K562 (cell line): ENCODE results near the gene RHNO1. TPM values are rescaled to one million over a fixed set of nuclear protein-coding genes. Genes with fewer than 3 reads are reported as not detected.
A peak's percentile ranks its signal among the peaks of the same experiment; 100 is the strongest.

Experiments used
- ATAC-seq: fragments of 200-7000 bp; cut with Tn5 transposase; 3 replicates; pipeline ENCODE4 v1.9.1; 2020; ENCODE audit warnings: moderate library complexity
- BruUV-seq: library from RNA; stranded (reverse); fragments of 400-500 nt; replicated peaks from 2 replicates; lab custom pipeline; 2021; lab: Mats Ljungman, UMichigan
- CTCF ChIA-PET: fragments of 300-600 bp; formaldehyde crosslinking; extraction: SDS; loops from one replicate; lab custom pipeline; 2021; ENCODE audit warnings: low intra/inter-chr PET ratio; lab: Yijun Ruan, JAX
- POLR2A ChIA-PET: fragments of 300-600, 350-650 bp; sonication (Branson Sonifier 250); formaldehyde crosslinking; extraction: SDS; loops from one replicate; lab custom pipeline; 2021; ENCODE audit warnings: antibody characterized with exemption, inconsistent platforms; lab: Yijun Ruan, JAX
- DNase-seq, 4 experiments: peaks; one replicate each; pipeline versions ENCODE4 v3.0.0 to v3.0.0-alpha.2; 2011 to 2018; ENCODE audit warnings: low spot score in 3 of 4, mixed read lengths in 3 of 4; ENCODE audit errors: extremely low read depth in 1 of 4
- FAIRE-seq: peaks from 2 replicates; lab custom pipeline; 2011; peaks lifted over from hg19 to GRCh38; lab: Jason Lieb, UNC
- H2AFZ ChIP-seq: 2 replicates; pipeline ENCODE4 v1.6.0; 2011; ENCODE audit warnings: low read depth, low read length, control low read depth, inconsistent platforms
- H3K27ac ChIP-seq: fragments of 200-600 bp; 3 replicates; pipeline ENCODE4 v1.8.0; 2011; ENCODE audit warnings: low read depth, mild to moderate bottlenecking, control low read depth, inconsistent platforms, low read length, moderate library complexity, mixed read lengths; ENCODE audit errors: extremely low read depth
- H3K27me3 ChIP-seq, 2 experiments: fragments of 300-600 bp in 1 of 2; 2 replicates in 1 of 2; 3 replicates in 1 of 2; pipeline versions ENCODE4 v1.6.0 to v1.8.0; 2011; ENCODE audit warnings: inconsistent platforms in 2 of 2, low read length in 2 of 2, mild to moderate bottlenecking in 1 of 2, mixed read lengths in 1 of 2, moderate library complexity in 1 of 2; ENCODE audit not compliant: control insufficient read depth in 2 of 2, insufficient read depth in 2 of 2
- H3K36me3 ChIP-seq: fragments of 300-600 bp; 3 replicates; pipeline ENCODE4 v1.8.0; 2011; ENCODE audit warnings: mild to moderate bottlenecking, low read length, inconsistent platforms; ENCODE audit not compliant: control insufficient read depth, insufficient read depth
- H3K4me1 ChIP-seq, 2 experiments: fragments of 200-600 bp in 1 of 2; replicated peaks in 1 of 2; 2 replicates in 1 of 2; 3 replicates in 1 of 2; pipeline versions ENCODE4 v1.5.1 to v1.8.0; 2011; ENCODE audit warnings: inconsistent platforms in 2 of 2, low read length in 2 of 2, mild to moderate bottlenecking in 1 of 2, mixed read lengths in 1 of 2, moderate library complexity in 1 of 2; ENCODE audit not compliant: control insufficient read depth in 2 of 2, insufficient read depth in 2 of 2
- H3K4me2 ChIP-seq: 2 replicates; pipeline ENCODE4 v1.6.1; 2011; ENCODE audit warnings: low read length, control low read depth, inconsistent platforms, mixed read lengths; ENCODE audit not compliant: insufficient read depth
- H3K4me3 ChIP-seq: fragments of 200-600 bp; sonication (generic), shearing (Covaris generic); 2 replicates; pipeline ENCODE4 v1.5.1; 2016; ENCODE audit warnings: control low read depth, inconsistent platforms
- H3K79me2 ChIP-seq: fragments of 200-600 bp; 3 replicates; pipeline ENCODE4 v1.8.0; 2011; ENCODE audit warnings: low read length, inconsistent platforms; ENCODE audit not compliant: control insufficient read depth, insufficient read depth
- H3K9ac ChIP-seq, 2 experiments: 2 replicates each; pipeline versions ENCODE4 v1.6.0 to v1.6.1; 2011; ENCODE audit warnings: low read depth in 2 of 2, low read length in 2 of 2, control low read depth in 1 of 2, inconsistent platforms in 1 of 2, mild to moderate bottlenecking in 1 of 2, mixed read lengths in 1 of 2; ENCODE audit not compliant: insufficient read depth in 1 of 2
- H3K9me1 ChIP-seq: one replicate; pipeline ENCODE4 v1.6.0; 2011; ENCODE audit warnings: inconsistent platforms, mild to moderate bottlenecking, low read length, moderate library complexity; ENCODE audit not compliant: control insufficient read depth, insufficient read depth
- H3K9me3 ChIP-seq: replicated peaks from 2 replicates; pipeline ENCODE4 v1.5.1; 2011; ENCODE audit warnings: low read depth, low read length, inconsistent platforms; ENCODE audit not compliant: control insufficient read depth, insufficient read depth
- H4K20me1 ChIP-seq: replicated peaks from 2 replicates; pipeline ENCODE4 v1.6.1; 2011; ENCODE audit warnings: low read length, inconsistent platforms, mixed read lengths; ENCODE audit not compliant: control insufficient read depth, insufficient read depth
- ADNP ChIP-seq: fragments of 200-800 bp; sonication (Bioruptor generic); IDR thresholded peaks from 2 replicates; pipeline ENCODE4 v1.6.1; 2016; ENCODE audit warnings: missing genetic modification characterization, missing compliant biosample characterization
- ATF3 ChIP-seq, 2 experiments: fragments of 450-650 bp in 1 of 2; sonication (generic) in 1 of 2; formaldehyde crosslinking in 1 of 2; IDR thresholded peaks in 1 of 2; conservative IDR thresholded peaks in 1 of 2; 2 replicates each; pipeline versions ENCODE4 v1.6.1 to v1.8.1; 2016 to 2023; ENCODE audit warnings: mild to moderate bottlenecking in 2 of 2, moderate library complexity in 2 of 2, inconsistent platforms in 1 of 2, missing genetic modification reagents in 1 of 2
- CEBPG ChIP-seq, 3 experiments: fragments of 200-800 bp in 1 of 3; sonication (Bioruptor generic) in 1 of 3; sonication (generic) in 1 of 3; formaldehyde crosslinking in 1 of 3; IDR thresholded peaks in 2 of 3; conservative IDR thresholded peaks in 1 of 3; 2 replicates each; pipeline versions ENCODE4 v1.6.1 to v1.8.0; 2016 to 2022; ENCODE audit warnings: missing compliant biosample characterization in 2 of 3, missing genetic modification characterization in 2 of 3, mild to moderate bottlenecking in 1 of 3, missing genetic modification reagents in 1 of 3
- CHD4 ChIP-seq: fragments of 200-600 bp; sonication (generic); IDR thresholded peaks from 3 replicates; pipeline ENCODE4 v1.6.1; 2012; ENCODE audit warnings: low read depth, mild to moderate bottlenecking, mixed read lengths, low read length, inconsistent platforms; ENCODE audit not compliant: insufficient read depth, insufficient replicate concordance, poor library complexity, severe bottlenecking
- ESRRB ChIP-seq: fragments of 250-450 bp; sonication (Bioruptor Pico); IDR thresholded peaks from 2 replicates; pipeline ENCODE4 v1.5.0; 2020; ENCODE audit warnings: mild to moderate bottlenecking, moderate library complexity, borderline replicate concordance
- MEIS2 ChIP-seq: fragments of 450-650 bp; IDR thresholded peaks from 2 replicates; pipeline ENCODE4 v1.6.1; 2014; ENCODE audit warnings: mild to moderate bottlenecking; ENCODE audit not compliant: partially characterized antibody
- NFIC ChIP-seq: fragments of 450-650 bp; IDR thresholded peaks from 2 replicates; pipeline ENCODE4 v1.6.1; 2017; ENCODE audit warnings: mild to moderate bottlenecking, inconsistent platforms
- PPARD ChIP-seq: fragments of 250-450 bp; sonication (Bioruptor Pico); IDR thresholded peaks from 2 replicates; pipeline ENCODE4 v1.8.0; 2022; ENCODE audit warnings: inconsistent platforms, mild to moderate bottlenecking, moderate library complexity
- WGBS: fragments of 100-300 bp; shearing (Covaris generic); methylation state at CpG from one replicate; pipeline ENCODE4 v1.1.6; 2016; ENCODE audit warnings: low coverage, mixed read lengths; ENCODE audit not compliant: insufficient coverage; ENCODE audit errors: missing lambda C conversion rate; 5-methylcytosine and 5-hydroxymethylcytosine counted together
- in situ Hi-C: fragments of 300-500 bp; cut with MboI; formaldehyde crosslinking; loops from 4 replicates; pipeline ENCODE4 v1.15.0; 2018; ENCODE audit warnings: inconsistent platforms, mixed read lengths
- intact Hi-C: fragments of 100-400 bp; cut with micrococcal nuclease; formaldehyde crosslinking; loops from 2 replicates; pipeline ENCODE4 v1.14.2; 2022
- polyA plus RNA-seq, 8 experiments: library from polyadenylated mRNA; depleted of rRNA in 4 of 8; stranded (reverse) in 5 of 8; unstranded in 3 of 8; fragments of >200 nt; fragmentation: Nextera tagmentation in 2 of 8; fragmentation: Illumina TruSeq in 1 of 8; extraction: Ambion mirVana in 2 of 8; extraction: Trizol in 1 of 8; gene quantifications; 2 replicates each; pipeline versions ENCODE4 v1.2.1 to v1.2.3, GENCODE V29; 2011 to 2014; ENCODE audit warnings: inconsistent platforms in 1 of 8, missing spikeins in 1 of 8
- total RNA-seq, 7 experiments: library from RNA; depleted of rRNA in 6 of 7; stranded (reverse); fragments of >200 nt in 6 of 7; fragmentation: Illumina TruSeq in 2 of 7; extraction: Trizol in 2 of 7; gene quantifications; 2 replicates each; pipeline versions ENCODE4 v1.2.1 to v1.2.3, GENCODE V29; 2011 to 2021; ENCODE audit warnings: low replicate concordance in 1 of 7

RHNO1 gene
- total and polyA plus RNA-seq, 9 of the 15 experiments (the other 6 are each of a cell fraction or from before 2014, with no cell fraction given) = 20.8 to 62.7 (median 28.8) TPM

DNA sequence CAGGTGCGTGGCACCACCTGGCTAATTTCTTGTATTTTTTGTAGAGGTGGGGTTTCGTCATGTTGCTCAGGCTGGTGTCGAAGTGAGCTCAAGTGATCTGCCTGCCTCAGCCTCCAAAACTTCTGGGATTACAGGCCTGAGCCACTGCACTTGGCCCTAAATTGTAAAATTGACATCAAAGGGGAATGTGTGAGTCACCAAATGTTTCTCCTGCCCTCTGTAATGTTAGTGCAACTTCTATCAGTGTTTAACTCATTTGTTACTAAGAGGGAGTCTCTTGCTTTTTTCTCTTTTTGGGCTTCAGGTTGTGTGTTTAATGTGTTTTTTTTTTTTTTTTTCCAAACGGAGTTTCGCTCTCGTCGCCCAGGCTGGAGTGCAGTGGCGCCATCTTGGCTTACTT, 16.0 kb downstream of the RHNO1 start:
- no peaks in the 10 kb centered on the region for H3K9me1 ChIP-seq
- intact Hi-C loops (no loop called here), in situ Hi-C loops (no loop called here)
- no peaks in the 10 kb centered on the region for H3K9me3 ChIP-seq
- peaks cover 8% of the 10 kb centered on the region for H3K79me2 ChIP-seq
- DNase-seq = peak in 1 of 4 experiments; percentile 9
- no peak overlapping the region for H2AFZ ChIP-seq
- ChIA-PET POLR2A (no interaction called here), CTCF (no interaction called here)
- H3K36me3 ChIP-seq = peaks cover 12% of the 10 kb centered on the region; the same call in 2 of the 3 replicates
- FAIRE-seq = no peak
- H3K4me1 ChIP-seq = peaks cover 5 to 15% of the 10 kb centered on the region in 2 experiments; a peak in 3 of 5 replicates
- ATAC-seq = no peak
- 84% methylated on average over 3 of the region's 8 CpGs for WGBS
- no peak overlapping the region for H3K4me3 ChIP-seq
- H3K27me3 ChIP-seq = no peaks in the 10 kb centered on the region
- no peak overlapping the region for H3K4me2 ChIP-seq
- no peak overlapping the region for H3K27ac ChIP-seq
- no peak overlapping the region for H3K9ac ChIP-seq
- no TSS peak for BruUV-seq
- TF ChIP-seq ATF3 (IDR thresholded peaks at IDR 0.05) (peak; percentile 53), ATF3 (CRISPR knock-in tag; conservative IDR thresholded peaks at IDR 0.05) (no peak), ESRRB (CRISPR knock-in tag) (no peak), NFIC (no peak), ADNP (tag) (no peak), MEIS2 (peak; percentile 34), CHD4 (no peak), PPARD (CRISPR knock-in tag) (no peak), CEBPG (CRISPR knock-in tag; IDR thresholded peaks at IDR 0.05) (peak; percentile 36; the same call in 1 of the 2 replicates), CEBPG (tag; conservative IDR thresholded peaks at IDR 0.05 in 1 of 2, IDR thresholded peaks at IDR 0.05 in 1 of 2) (no peak)
- H4K20me1 ChIP-seq = no peaks in the 10 kb centered on the region
